CD4-positive, alpha-beta T cell treated with Interleukin-15 for 1 hour (primary cell): ENCODE data around the gene ATP5F1A.

ENCODE experiments used
- DNase-seq: peaks from one replicate; pipeline ENCODE4 v3.0.0-alpha.2; 2020

ATP5F1A gene

DNA sequence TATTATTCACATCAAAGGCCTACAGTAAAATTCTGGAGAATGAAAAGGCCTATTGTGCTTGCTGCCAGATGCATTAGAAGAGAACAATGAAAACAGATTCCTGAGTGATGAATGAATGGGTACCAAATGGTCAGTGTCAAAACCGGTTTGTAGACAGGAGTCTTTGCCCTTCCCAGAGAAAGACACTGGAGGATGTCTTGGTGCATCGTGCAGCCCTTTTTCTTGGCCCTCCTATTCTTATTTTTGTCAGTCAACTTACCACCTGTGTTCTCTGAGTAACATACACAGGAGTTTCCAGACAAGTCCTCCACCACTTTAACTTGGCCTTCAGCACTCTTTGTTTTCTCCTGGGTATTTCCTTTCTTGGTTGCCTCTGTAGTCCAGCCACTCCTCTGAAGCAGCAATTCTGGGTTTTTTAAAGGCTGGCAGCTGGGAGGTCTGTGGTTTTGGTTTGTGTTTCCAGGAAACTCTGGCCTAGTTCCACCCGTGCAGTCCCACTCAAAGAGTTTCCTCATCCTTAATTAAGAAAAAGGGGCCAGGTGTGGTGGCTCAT lies 55.4 kb downstream of the ATP5F1A start:
- no peak for DNase-seq

DNA sequence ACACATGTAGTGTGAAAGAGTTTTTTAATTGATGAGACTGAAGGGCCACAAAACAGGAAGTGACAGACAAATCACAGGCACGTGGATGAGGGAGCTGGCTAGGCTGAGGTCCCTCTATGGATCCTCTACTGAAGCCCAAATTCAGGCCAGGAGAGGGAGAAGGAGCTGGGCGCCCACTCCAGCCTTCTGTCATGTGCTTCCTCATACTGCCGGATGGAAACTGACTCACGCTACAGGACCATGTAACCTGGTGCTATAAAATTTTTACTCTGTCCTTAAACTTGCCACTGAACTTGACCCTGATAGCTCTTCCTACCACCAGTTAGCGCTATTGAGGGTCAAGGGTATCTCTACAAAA lies 57.4 kb downstream of the ATP5F1A start:
- no peak for DNase-seq

DNA sequence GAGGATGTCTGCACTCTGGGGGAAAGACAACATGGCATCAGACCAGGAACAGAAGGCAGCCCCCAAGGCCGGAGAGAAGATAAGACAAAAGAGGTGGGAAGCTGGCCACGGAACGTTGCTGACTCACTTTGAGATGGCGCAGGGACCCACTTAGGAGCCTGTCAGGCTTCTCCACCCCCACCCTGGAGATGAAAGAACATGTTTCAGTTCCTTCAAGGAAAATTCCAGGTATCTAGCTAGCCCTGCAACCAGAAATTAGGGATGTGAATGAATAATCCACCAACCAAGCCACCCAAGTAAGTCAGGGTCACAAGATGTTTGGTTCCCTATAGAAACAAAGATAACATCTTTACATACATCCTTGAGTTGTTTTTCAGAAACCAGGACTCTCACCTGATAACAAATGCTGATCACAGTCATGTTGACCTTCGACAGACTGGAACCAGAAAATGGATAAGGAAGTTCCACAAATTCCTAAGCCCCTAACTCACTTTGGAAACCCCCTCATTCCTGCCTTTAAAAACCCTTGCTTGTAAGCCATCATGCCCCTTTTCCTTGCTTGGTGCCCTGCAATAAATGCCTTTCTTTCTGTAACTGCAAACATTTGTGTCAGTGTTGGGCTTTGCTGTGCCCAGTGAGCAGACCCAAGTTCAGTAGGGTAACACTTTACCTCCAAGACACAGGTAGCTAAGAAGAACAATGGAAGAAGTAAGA lies 57.9 kb downstream of the ATP5F1A start:
- DNase-seq = no peak

DNA sequence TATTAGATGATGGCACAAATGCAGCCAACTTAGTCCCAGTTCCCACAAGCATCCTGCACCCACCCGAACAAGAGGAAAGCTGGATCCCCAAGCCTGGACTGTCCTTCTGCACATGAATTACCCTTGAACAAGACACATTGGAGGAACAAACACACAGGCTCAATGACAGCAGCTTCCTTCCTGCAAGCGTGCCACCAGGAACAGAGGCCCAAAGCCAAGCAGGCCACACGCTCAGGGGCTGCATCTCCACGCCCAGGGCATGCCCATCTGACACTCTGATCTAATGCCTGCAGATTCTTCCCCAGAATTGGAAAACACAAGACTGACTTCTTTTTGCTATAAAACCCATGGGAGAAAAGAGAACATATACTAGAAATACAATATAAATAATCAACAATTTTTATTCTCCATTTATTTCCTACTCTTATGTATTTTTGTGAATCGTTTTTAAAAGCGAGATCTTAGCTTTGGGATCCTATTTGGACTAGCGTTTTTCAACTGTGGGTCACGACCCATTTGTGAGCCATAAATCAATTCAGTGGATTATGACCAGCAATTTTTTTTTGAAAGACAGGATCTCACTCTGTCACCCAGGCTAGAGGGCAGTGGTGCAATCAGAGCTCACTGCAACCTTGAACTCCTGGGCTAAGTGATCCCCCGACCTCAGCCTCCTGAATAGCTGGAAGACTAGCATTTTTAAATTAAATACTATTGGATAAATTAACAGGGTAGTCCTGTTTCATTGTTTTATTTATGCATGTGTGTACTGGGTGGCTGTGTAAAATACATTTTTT lies 60.4 kb downstream of the ATP5F1A start:
- no peak for DNase-seq

DNA sequence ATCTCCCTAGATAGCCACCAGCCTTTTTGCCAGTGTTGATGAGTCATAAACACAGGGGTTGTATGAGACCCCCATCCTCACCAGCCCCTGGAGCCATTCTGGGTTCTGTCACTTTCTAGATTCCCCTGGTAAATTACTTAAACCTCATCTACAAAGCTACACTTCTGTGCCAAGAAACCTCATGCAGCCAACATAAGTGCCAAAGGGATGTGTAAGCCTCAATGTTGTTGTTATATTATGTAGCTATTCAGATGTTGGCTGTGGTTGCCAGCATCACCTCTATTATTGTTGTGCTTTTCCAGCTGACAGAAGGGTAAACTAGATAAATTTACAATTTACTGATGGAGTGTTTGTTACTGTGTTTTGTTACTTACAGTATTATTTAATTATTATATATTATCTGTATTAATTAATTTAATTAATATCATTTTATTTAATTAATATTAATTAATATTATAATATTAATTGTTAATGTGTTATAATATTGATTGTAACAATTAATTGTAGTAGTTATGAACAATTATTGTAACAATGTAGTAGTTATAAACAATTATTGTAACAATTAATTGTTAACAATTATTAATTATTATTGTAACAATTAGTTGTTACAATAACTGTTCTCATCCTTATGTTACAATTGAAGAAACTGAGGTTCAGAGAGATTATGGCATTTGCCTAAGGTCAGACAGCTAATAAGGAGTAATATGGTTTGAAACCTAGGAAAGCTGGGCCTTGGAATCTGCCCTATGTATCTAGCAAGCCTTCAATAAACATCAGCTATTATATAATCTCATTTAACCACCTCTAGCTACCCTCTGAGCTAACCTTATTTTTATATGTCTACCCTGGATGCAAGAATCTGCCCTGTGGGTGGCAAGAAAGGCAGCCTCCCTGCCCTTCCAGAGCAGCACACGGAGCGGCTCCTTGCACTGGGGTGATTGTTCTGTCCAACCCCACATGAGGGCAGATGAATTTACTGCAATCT lies 62.1 kb downstream of the ATP5F1A start:
- DNase-seq = no peak

DNA sequence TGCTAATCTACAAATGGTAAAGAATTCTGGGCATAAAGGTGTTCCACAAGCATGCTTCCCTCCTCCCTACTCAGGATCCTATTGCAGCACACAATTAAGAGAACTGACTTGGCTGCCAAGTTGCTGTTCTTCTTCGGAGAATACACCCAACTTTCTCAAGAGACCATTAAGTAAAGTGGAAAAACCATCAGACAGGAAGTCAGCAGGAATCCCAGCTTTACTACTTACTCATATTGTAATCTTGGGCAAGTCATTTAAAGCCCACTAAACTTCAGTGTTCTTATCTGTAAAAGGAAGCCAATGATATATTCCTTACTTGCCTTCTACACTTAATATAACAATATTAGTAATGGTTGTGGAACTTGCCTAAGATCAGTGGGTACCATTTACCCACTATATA lies 63.9 kb downstream of the ATP5F1A start:
- no peak for DNase-seq

DNA sequence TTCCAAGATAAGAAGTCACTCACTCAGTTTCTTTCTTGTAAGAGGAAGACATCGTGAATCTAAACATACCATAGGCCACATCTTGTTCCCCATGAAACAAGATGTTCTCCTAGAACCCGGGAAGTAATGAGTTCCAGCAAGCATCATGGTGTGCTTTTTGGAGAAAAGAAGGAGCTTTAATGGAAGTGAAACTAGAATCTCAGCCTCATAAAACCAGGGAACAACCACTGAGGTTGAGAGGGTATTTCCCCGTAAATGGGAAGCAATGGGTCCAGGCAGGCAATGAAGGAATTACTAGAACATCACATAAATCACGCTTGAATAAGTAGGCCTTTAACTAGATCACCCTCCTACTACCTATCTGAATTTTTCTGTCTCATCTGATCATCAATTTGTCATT lies 66.4 kb downstream of the ATP5F1A start:
- no peak for DNase-seq
